Astrocyte (in vitro differentiated cells and primary cell): ENCODE data around the gene SYNE1.

ENCODE experiments used
- CTCF ChIP-seq: IDR thresholded peaks from 2 replicates; pipeline ENCODE4 v1.5.1; 2011; ENCODE audit warnings: low read depth, mild to moderate bottlenecking, inconsistent platforms, low read length, moderate library complexity; ENCODE audit not compliant: insufficient read depth
- EZH2 ChIP-seq: IDR thresholded peaks from 2 replicates; pipeline ENCODE4 v1.6.1; 2012; ENCODE audit warnings: mild to moderate bottlenecking, low read length, inconsistent platforms; ENCODE audit not compliant: insufficient read depth

GRCh38 chr6:152634773-152635172, 2.4 kb downstream of the SYNE1 start:
- TF ChIP-seq EZH2 = no peak
- no peak for TF ChIP-seq CTCF
